Stimulated activated memory B cell treated with anti-CD40 and anti-IgM and Interleukin-4, amounts not matched to agents 10 μg/mL and 1 μg/mL and 100 μg/mL, for 72 hours (primary cell): ENCODE data around the gene XRCC3.
"Not testable (repeated sequence)": the region's sequence is repeated elsewhere in the genome, so short reads cannot be mapped to it uniquely, and the experiment has no call there.

Source experiments
- ATAC-seq: fragments of 150-1000 bp; cut with Tn5 transposase; 2 replicates; pipeline ENCODE4 v1.10.0; 2021
- H3K27ac Mint-ChIP-seq: one replicate; pipeline ENCODE4 v1.8.0; 2022; ENCODE audit warnings: mild to moderate bottlenecking, mixed read lengths
- H3K27me3 Mint-ChIP-seq: one replicate; pipeline ENCODE4 v1.8.0; 2022; ENCODE audit warnings: mixed read lengths
- H3K36me3 Mint-ChIP-seq: one replicate; pipeline ENCODE4 v1.8.0; 2022; ENCODE audit warnings: mixed read lengths
- H3K4me1 Mint-ChIP-seq: one replicate; pipeline ENCODE4 v1.8.0; 2022; ENCODE audit warnings: mixed read lengths
- H3K4me3 Mint-ChIP-seq: one replicate; pipeline ENCODE4 v1.8.0; 2022; ENCODE audit warnings: mild to moderate bottlenecking, moderate library complexity, mixed read lengths
- H3K9me3 Mint-ChIP-seq: one replicate; pipeline ENCODE4 v1.8.0; 2022; ENCODE audit warnings: mixed read lengths

The XRCC3 gene

GRCh38 chr14:103662591-103662990, 52.7 kb downstream of the XRCC3 start:
- H3K36me3 Mint-ChIP-seq = peaks cover 25% of the 10 kb centered on the region

GRCh38 chr14:103662029-103662428, 53.2 kb downstream of the XRCC3 start:
- Mint-ChIP-seq H3K4me1 (no peaks in the 10 kb centered on the region), H3K9me3 (no peaks in the 10 kb centered on the region), H3K27ac (no peak overlapping the region), H3K4me3 (no peak overlapping the region), H3K36me3 (peaks cover 30% of the 10 kb centered on the region), H3K27me3 (no peaks in the 10 kb centered on the region)
- no peak for ATAC-seq

More at GRCh38 chr14:103662591-103662990, 52.7 kb downstream of the XRCC3 start:
- Mint-ChIP-seq H3K4me3 (no peak overlapping the region), H3K9me3 (no peaks in the 10 kb centered on the region), H3K4me1 (no peaks in the 10 kb centered on the region), H3K27ac (no peak overlapping the region), H3K27me3 (no peaks in the 10 kb centered on the region)
- ATAC-seq = no peak

- no peak for ATAC-seq
- H3K27ac Mint-ChIP-seq = no peak overlapping the region
- H3K4me1 Mint-ChIP-seq = peaks cover 11% of the 10 kb centered on the region
Measured at GRCh38 chr14:103659631-103660030, 55.6 kb downstream of the XRCC3 start.

DNA sequence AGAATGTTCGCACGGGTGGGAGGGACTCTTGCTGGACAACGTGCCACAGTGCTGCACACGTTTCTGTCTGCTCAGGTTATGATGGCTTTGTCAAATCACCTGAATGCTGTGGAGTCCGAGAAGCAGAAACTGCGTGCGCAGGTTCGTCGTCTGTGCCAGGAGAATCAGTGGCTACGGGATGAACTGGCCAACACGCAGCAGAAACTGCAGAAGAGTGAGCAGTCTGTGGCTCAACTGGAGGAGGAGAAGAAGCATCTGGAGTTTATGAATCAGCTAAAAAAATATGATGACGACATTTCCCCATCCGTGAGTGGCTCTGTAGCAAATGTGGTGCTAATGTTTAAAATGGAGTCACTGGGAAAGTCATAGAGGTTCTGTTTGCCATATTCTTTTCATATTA, 57.8 kb downstream of the XRCC3 start:
- no peak for ATAC-seq
- H3K36me3 Mint-ChIP-seq = peaks cover 43% of the 10 kb centered on the region
- no peaks in the 10 kb centered on the region for H3K27me3 Mint-ChIP-seq
- no peak overlapping the region for H3K27ac Mint-ChIP-seq
- H3K4me3 Mint-ChIP-seq = no peak overlapping the region
- H3K4me1 Mint-ChIP-seq = peaks cover 11% of the 10 kb centered on the region
- no peaks in the 10 kb centered on the region for H3K9me3 Mint-ChIP-seq

More at GRCh38 chr14:103659631-103660030, 55.6 kb downstream of the XRCC3 start:
- Mint-ChIP-seq H3K9me3 (no peaks in the 10 kb centered on the region), H3K27me3 (no peaks in the 10 kb centered on the region), H3K4me3 (no peak overlapping the region), H3K36me3 (peaks cover 40% of the 10 kb centered on the region)

GRCh38 chr14:103656756-103657133, 58.5 kb downstream of the XRCC3 start:
- Mint-ChIP-seq H3K9me3 (no peaks in the 10 kb centered on the region), H3K27me3 (no peaks in the 10 kb centered on the region), H3K27ac (no peak overlapping the region), H3K36me3 (peaks cover 43% of the 10 kb centered on the region), H3K4me1 (peaks cover 16% of the 10 kb centered on the region), H3K4me3 (no peak overlapping the region)
- ATAC-seq = no peak

DNA sequence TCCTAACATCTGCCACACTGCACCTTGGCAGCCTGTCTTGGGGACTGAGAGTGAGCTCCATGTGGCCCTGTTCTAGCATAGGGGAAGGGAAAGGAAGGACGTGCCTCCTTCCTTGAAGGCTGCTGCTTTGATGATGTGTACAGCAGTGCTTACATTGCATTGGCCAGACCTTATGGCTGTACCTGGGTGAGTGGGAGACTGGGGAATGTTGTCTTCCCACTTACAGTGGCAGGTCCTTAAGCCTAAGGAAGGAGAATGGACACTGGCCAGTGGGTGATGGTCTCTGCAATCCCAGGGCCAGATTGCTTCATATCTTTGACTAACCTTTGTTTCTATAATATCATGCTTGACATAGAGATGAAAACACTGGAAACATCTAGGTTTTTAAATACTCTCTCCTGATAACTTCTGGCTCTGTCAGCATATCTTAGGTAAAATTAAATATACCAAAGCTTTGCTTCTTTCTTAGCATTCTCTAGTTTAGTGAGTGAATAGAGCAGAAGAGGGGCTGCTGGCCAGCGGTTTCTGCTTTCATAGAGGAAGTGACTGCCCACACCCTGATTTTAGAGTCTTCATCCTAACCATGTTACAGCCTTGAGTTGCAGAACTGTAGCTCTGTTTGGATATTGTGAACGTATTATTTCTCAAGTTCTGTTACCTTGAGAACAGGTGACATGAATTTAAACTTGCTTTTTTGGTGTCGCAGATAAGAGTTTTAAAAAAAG, 59.1 kb downstream of the XRCC3 start:
- H3K27ac Mint-ChIP-seq = no peak overlapping the region
- H3K36me3 Mint-ChIP-seq = peaks cover 40% of the 10 kb centered on the region
- no peak overlapping the region for H3K4me3 Mint-ChIP-seq
- H3K4me1 Mint-ChIP-seq = peaks cover 21% of the 10 kb centered on the region
- no peak for ATAC-seq
- no peaks in the 10 kb centered on the region for H3K9me3 Mint-ChIP-seq
- no peaks in the 10 kb centered on the region for H3K27me3 Mint-ChIP-seq

DNA sequence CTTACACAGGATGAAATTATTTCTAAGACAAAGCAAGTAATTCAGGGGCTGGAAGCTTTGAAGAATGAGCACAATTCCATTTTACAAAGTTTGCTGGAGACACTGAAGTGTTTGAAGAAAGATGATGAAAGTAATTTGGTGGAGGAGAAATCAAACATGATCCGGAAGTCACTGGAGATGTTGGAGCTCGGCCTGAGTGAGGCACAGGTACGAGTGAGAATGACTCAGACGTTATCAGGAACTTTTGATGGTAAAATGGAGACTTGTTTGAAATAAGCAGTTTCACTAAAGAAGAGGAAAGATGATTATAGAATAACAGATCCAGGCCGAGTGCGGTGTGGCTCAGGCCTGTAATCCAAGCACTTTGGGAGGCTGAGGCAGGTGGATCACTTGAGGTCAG, 60.6 kb downstream of the XRCC3 start:
- no peak for ATAC-seq
- H3K27ac Mint-ChIP-seq = no peak overlapping the region
- peaks cover 34% of the 10 kb centered on the region for H3K36me3 Mint-ChIP-seq
- no peaks in the 10 kb centered on the region for H3K27me3 Mint-ChIP-seq
- H3K4me3 Mint-ChIP-seq = no peak overlapping the region
- peaks cover 21% of the 10 kb centered on the region for H3K4me1 Mint-ChIP-seq
- H3K9me3 Mint-ChIP-seq = no peaks in the 10 kb centered on the region

DNA sequence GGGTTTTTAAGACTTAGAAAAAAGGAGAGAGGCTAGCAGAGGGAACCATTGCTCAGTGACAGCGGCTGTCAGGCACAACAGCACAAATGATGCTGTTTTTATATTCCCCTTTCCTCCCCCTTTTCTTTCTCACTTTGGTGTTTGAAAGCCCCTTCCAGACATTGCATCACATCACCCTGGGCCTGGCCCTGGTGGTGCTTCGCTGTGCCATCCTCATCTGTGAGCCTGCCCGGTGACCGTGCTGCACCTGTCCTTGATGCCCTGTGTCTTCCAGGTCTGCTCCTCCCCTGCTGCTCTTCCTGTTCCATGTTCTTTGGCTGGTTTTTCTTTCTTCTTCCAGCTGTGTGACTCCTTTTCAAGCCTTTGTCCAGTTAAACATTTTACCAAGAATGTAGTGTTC, 61.4 kb downstream of the XRCC3 start:
- peaks cover 31% of the 10 kb centered on the region for H3K36me3 Mint-ChIP-seq
- peak overlapping the region; percentile 28 for H3K27ac Mint-ChIP-seq
- H3K9me3 Mint-ChIP-seq = no peaks in the 10 kb centered on the region
- no peak overlapping the region for H3K4me3 Mint-ChIP-seq
- ATAC-seq = no peak
- peaks cover 21% of the 10 kb centered on the region for H3K4me1 Mint-ChIP-seq
- no peaks in the 10 kb centered on the region for H3K27me3 Mint-ChIP-seq

DNA sequence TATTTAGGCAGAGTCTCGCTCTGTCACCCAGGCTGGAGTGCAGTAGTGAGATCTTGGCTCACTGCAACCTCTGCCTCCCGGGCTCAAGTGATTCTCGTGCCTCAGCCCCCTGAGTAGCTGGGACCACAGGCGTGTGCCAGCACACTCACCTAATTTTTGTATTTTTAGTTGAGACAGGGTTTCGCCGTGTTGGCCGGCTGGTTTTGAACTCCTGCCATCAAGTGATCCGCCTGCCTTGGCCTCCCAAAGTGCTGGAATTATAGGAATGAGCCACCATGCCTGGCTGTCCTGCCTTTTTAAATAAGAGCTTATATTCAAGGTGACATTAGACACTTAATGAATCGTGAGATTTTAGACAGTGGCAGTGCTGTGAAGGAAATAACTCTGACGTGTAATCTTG, 61.9 kb downstream of the XRCC3 start:
- ATAC-seq, H3K27ac Mint-ChIP-seq: not testable (repeated sequence)
- H3K4me1 Mint-ChIP-seq = peaks cover 21% of the 10 kb centered on the region

DNA sequence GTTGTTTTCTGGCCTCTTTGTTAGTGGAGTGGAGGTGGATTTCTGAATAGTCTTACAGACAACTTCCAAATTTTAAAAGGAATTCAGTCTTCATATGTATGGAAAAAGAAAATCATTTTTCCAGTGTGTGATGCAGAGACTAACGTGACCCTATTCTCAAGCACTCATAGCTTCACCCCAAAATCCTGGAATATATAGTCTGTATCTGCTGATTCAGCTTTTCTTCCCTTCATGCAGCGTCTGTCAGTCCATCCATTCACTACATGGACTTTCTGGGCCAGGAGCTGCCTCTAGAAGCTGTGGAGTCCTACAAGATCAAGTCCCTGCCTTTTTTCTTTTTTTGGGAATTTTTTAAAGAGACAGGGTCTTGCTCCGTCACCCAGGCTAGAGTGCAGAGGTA, 62.4 kb downstream of the XRCC3 start:
- H3K9me3 Mint-ChIP-seq = no peaks in the 10 kb centered on the region
- no peak for ATAC-seq
- H3K4me3 Mint-ChIP-seq = no peak overlapping the region
- no peak overlapping the region for H3K27ac Mint-ChIP-seq
- no peaks in the 10 kb centered on the region for H3K27me3 Mint-ChIP-seq
- peaks cover 25% of the 10 kb centered on the region for H3K36me3 Mint-ChIP-seq
- peaks cover 21% of the 10 kb centered on the region for H3K4me1 Mint-ChIP-seq

More for the DNA sequence above, 61.9 kb downstream of the XRCC3 start:
- peaks cover 30% of the 10 kb centered on the region for H3K36me3 Mint-ChIP-seq
- H3K27me3 Mint-ChIP-seq, H3K9me3 Mint-ChIP-seq, H3K4me3 Mint-ChIP-seq: not testable (repeated sequence)

DNA sequence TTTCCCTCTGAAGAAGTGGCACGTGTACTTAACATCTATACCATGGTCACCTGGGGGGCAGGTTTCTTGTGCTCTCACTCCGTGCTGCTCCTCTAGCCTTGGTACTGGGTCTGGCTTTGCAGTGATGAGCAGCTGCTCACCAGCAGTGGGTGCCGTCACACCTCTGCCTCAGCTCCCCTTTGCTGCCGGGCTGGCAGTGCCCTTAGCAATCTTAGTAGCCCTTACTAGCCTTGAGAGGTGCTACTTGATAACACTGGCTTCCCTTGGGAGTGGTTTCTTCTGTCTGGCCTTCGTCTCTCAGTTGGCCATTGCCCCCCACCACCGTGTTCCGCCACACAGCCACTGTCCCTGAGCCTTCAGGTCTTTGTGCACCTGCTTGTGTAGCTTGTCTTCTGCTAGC, 63.7 kb downstream of the XRCC3 start:
- H3K27ac Mint-ChIP-seq = no peak overlapping the region
- peaks cover 18% of the 10 kb centered on the region for H3K36me3 Mint-ChIP-seq
- no peaks in the 10 kb centered on the region for H3K9me3 Mint-ChIP-seq
- H3K4me3 Mint-ChIP-seq = no peak overlapping the region
- ATAC-seq = no peak
- no peaks in the 10 kb centered on the region for H3K27me3 Mint-ChIP-seq
- peaks cover 23% of the 10 kb centered on the region for H3K4me1 Mint-ChIP-seq

DNA sequence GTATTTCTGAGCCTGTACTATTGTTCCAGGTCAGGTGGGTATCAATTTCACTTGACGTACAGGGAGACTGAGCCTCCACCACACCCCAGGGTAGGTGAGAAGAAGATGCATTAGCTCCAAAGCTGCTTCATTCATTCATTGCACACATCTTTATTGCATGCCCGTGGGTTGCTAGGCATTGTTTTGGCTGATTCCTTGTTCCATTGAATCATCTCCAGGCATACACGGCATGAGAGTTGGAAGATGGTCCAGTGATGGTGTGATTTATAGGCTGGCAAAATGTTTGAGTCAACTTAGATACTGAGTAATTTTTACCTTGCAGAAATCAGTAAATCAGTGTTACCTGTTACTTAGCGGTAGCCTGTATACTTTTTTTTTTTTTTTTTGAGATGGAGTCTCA, 65.0 kb downstream of the XRCC3 start:
- Mint-ChIP-seq H3K9me3 (no peaks in the 10 kb centered on the region), H3K4me1 (peaks cover 22% of the 10 kb centered on the region), H3K4me3 (no peak overlapping the region), H3K27ac (no peak overlapping the region), H3K27me3 (no peaks in the 10 kb centered on the region), H3K36me3 (peaks cover 16% of the 10 kb centered on the region)
- ATAC-seq = no peak

- Mint-ChIP-seq H3K9me3 (no peaks in the 10 kb centered on the region), H3K36me3 (peaks cover 4% of the 10 kb centered on the region), H3K4me3 (no peak overlapping the region), H3K27me3 (no peaks in the 10 kb centered on the region), H3K4me1 (peaks cover 34% of the 10 kb centered on the region), H3K27ac (no peak overlapping the region)
- ATAC-seq = no peak
Measured at GRCh38 chr14:103649001-103649400, 66.2 kb downstream of the XRCC3 start.
